ENCODE data around the gene UGT1A6.

UGT1A6 gene

DNA sequence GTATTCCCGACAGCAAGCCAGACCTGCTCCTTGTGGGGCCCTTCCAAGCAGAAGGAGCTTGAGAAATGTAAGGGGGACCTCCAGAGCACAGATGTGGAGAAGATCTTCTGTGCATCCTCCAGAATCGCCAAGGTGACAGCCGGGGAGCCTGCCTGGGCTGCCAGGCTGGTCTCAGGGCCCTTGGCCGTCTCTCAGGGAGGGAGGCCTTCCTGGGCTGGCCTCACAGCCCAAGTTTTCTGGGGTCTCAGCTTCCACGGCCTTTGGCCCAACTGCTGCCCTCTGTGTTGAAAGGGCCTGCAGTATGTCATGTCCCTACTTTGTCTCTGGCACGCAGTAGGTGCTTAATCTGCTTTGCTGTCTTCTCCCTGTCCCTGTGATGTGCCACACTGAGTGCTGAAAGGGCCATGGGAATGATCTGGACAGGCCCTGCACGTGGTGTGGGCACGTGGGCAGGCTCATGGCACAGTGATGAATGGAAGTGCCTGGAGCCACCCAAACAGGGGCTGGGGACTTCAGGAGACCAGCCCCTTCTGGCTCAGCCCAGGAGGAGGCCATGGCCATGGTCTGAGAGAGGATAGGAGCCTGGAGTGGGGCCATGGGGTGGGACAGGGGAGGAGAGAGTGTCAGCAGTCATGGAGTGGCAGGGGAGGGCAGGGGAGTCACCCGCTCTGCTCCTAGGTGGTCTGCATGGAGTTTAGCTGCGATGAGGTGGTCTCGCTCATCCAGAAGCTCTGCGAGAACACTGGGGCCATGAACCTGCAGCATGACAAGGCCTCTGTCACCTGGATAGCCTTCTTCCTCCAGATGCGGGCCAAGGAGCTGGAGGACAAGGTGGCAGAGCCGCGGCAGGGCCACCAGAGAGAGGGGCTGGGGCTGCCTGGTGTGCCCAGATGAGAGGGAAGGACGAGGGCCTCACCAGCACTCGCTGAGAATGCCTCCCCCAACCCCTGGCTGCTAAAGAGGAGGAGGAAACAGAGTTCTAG is 126.2 kb downstream of the UGT1A6 start:
- TF ChIP-seq, protein P1, sequence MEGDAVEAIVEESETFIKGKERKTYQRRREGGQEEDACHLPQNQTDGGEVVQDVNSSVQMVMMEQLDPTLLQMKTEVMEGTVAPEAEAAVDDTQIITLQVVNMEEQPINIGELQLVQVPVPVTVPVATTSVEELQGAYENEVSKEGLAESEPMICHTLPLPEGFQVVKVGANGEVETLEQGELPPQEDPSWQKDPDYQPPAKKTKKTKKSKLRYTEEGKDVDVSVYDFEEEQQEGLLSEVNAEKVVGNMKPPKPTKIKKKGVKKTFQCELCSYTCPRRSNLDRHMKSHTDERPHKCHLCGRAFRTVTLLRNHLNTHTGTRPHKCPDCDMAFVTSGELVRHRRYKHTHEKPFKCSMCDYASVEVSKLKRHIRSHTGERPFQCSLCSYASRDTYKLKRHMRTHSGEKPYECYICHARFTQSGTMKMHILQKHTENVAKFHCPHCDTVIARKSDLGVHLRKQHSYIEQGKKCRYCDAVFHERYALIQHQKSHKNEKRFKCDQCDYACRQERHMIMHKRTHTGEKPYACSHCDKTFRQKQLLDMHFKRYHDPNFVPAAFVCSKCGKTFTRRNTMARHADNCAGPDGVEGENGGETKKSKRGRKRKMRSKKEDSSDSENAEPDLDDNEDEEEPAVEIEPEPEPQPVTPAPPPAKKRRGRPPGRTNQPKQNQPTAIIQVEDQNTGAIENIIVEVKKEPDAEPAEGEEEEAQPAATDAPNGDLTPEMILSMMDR (IDR thresholded peaks at IDR 0.05; ENCODE audit: insufficient read depth, low read length, missing control alignments), result no peak
- ChIA-PET CTCF (no interaction called here), POLR2A (no interaction called here)
- no peak for DNase-seq (ENCODE audit: low read depth, low spot score)
- H3K4me3 ChIP-seq (ENCODE audit: low read depth, low read length), result no peak overlapping the region

DNA sequence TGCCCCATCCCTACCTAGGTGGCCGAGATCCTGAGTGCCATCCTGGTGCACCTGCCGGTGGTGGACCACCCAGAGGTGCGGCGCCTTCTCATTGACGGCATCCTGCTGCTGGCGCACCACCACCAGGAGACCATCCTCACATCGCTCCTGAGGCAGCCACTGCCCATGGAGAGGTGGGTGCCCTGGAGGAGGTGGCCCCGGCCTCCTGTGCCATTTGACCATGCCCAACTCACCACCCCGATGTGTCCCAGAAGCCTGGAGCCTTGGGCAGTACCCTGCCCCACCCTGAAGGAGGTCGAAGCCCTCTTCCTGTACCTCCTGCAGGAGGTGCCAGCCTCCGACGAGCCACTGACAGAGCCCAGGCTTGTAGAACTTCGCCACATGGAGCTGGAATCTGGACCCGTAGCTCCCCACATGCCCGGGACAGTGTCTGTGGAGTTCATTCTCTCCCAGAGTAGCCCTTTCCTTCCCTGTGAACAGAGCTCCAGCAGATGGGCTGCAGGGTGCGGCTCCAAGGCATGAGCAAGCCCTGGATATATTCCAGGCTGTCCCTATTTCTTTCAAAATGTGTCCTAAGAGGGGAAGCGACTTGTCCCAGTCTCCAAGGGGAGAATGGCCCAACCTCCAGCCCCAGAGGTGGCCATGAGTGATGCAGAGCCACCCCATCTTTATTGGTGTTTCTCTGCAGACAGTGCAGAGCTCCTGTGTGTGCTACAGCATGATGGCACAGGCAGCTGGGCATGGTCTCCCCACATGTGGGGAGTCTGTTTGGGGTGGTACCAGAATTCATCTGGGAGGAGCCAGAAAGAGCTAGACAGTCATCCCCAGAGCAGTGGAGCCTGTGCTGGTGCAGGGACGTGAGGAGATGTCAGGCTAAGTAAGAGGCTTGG is 127.4 kb downstream of the UGT1A6 start:
- TF ChIP-seq, protein P1 (IDR thresholded peaks at IDR 0.05; ENCODE audit: insufficient read depth, low read length, missing control alignments), result no peak
- no peak overlapping the region for H3K4me3 ChIP-seq (ENCODE audit: low read depth, low read length)
- DNase-seq (ENCODE audit: low read depth, low spot score), result no peak
- ChIA-PET POLR2A (no interaction called here), CTCF (no interaction called here)

DNA sequence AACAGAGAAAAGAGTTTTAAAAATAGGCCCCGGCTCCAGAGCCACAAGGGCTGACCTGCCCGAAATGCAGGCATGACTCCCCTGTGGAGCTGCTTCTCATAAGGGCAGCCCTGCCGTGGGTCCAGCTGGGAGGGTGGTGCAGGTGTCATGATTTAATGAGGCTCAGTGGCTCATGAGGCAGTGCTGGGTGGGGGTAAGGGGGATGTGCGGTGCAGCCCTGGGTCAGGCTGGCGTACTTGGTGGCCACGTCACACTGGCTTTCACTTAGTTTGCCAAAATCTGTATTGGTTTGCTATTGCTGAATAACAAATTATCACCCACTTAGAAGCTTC is 128.1 kb downstream of the UGT1A6 start:
- POLR2A ChIA-PET, result no interaction called here
- CTCF ChIA-PET, result no interaction called here
- DNase-seq (ENCODE audit: low read depth, low spot score), result no peak
- no peak overlapping the region for H3K4me3 ChIP-seq (ENCODE audit: low read depth, low read length)
- TF ChIP-seq, protein P1 (IDR thresholded peaks at IDR 0.05; ENCODE audit: insufficient read depth, low read length, missing control alignments), result no peak

DNA sequence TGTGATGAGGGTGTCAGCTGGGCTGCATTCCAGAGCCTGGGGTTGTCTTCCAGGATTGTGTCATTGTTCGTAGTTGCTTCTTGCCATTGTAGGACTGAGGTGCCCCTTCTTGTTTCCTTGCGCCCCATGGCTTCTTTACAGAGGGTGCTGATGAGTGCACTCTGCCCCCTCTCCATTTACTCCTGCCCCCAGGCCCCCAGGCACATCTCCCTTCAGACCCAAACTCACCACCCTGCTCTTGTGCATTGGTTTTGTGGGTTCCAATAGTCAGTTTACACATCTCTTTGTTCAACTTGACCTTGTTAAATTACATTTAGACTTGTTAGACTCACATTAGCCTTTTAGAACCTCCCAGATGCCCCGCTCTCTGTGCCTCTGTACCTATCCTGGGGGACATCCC is 128.5 kb downstream of the UGT1A6 start:
- CTCF ChIA-PET, result no interaction called here
- no peak overlapping the region for H3K4me3 ChIP-seq (ENCODE audit: low read depth, low read length)
- DNase-seq (ENCODE audit: low read depth, low spot score), result no peak
- POLR2A ChIA-PET, result no interaction called here
- TF ChIP-seq, protein P1 (IDR thresholded peaks at IDR 0.05; ENCODE audit: insufficient read depth, low read length, missing control alignments), result no peak

DNA sequence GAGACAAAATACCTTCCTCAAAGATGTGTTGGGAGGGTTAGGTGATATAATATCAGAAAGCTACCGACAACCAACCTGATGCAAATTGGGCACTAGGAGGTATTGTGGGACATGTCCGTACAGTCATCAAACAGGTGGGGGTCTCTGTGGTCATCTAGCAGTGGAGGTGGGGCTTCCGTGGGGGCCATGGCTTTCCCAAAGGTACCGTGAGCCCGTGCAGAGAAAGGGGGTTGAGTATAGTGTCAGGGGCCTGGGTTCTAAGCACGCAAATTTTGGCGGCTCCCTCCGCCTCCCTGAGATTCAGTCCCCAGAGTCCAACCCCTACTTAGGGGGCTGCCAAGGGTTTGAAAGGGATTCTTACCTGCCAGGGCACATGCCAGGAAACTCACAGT is 129.0 kb downstream of the UGT1A6 start:
- TF ChIP-seq, protein P1 (IDR thresholded peaks at IDR 0.05; ENCODE audit: insufficient read depth, low read length, missing control alignments), result no peak
- ChIA-PET CTCF (no interaction called here), POLR2A (no interaction called here)
- DNase-seq (ENCODE audit: low read depth, low spot score), result no peak
- no peak overlapping the region for H3K4me3 ChIP-seq (ENCODE audit: low read depth, low read length)

DNA sequence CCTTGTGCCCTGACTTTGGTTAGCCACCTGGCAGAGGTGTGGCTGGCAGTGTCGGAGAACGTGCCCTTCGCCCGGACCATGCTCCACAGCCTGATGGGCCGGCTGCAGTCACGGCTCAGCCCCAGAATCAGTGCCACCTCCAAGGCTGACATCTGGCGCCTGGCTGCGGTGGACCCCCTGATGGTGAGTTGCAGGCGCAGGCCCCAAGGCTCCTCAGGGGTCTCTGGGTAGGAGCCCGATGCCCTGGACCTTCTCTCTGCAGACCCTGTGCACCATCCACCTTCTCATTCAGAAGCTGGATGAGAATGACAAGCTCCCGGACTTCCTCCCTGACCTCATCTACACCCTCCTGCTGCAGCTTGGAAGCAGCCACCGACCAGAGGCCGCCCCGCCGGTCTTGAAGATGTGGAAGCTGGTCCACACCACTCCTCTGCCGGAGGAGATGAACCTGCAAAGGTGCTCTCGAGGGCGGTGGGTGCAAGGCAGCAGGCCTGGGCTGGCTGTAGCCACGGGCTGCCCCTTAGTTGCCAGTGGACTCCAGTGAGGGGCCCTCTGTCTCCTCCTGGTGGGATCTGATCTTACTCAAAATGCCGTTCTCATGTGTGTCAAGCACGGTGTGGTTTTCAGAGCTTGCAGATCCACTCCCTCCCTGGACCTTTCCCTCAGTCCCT is 129.5 kb downstream of the UGT1A6 start:
- H3K4me3 ChIP-seq (ENCODE audit: low read depth, low read length), result no peak overlapping the region
- DNase-seq (ENCODE audit: low read depth, low spot score), result no peak
- ChIA-PET CTCF (no interaction called here), POLR2A (no interaction called here)
- TF ChIP-seq, protein P1 (IDR thresholded peaks at IDR 0.05; ENCODE audit: insufficient read depth, low read length, missing control alignments), result no peak
